T-helper 2 cell treated with Interferon-gamma antibody and Interleukin-4, amounts not matched to agents 100 ng/mL and 5 ng/mL, for 36 hours (primary cell): ENCODE results near the gene GALR2. TPM values are rescaled to one million over a fixed set of nuclear protein-coding genes. Genes with fewer than 3 reads are reported as not detected.

Experiments
- intact Hi-C: fragments of 100-400 bp; cut with micrococcal nuclease; formaldehyde crosslinking; loops from one replicate; pipeline ENCODE4 v1.15.1; 2023
- total RNA-seq: library from RNA; stranded (reverse); gene quantifications from 2 replicates; pipeline ENCODE4 v1.2.3, GENCODE V29; 2022

The GALR2 gene
- total RNA-seq, 1 donor from 2014 or later: 0.11 TPM

DNA sequence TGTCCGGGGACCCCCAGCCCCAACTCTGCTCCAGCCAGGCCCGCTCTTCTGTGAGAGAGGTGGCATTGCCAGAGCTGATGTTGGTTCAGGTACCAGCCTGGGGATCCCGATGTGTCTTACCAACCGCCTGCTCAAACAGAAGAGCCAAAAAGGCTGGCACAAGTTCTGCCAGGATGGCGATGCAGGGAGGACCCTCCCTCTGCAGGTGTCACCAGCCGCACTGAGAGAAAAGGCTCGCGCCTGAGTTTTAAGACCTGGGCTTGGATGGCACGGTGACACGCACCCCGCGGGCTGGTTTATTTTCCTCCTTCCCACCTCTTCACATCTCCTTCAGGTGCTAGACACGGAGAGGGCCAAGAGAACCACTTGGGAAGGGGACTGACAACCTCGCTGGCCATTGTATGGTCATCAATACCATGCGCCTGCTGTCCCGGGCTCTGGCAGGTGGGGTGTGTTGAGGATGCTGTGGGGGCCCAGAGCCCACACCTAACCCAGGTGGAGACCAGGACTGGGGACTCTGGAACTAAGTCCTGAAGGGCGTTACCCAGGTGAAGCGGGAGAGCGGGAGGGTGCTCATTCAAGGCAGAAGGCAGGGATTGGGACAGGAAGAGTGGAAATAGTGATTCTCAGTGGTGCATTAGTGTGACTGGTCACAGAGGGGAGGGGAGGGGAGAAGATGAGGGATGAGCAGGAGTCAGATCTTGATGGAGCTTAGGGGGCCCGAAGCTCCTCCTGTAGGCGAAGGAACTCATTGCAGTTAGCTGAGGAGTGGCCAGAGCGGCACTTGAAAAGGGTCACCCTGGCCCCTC, 50.2 kb downstream of the GALR2 start:
- intact Hi-C loops: no loop called here

DNA sequence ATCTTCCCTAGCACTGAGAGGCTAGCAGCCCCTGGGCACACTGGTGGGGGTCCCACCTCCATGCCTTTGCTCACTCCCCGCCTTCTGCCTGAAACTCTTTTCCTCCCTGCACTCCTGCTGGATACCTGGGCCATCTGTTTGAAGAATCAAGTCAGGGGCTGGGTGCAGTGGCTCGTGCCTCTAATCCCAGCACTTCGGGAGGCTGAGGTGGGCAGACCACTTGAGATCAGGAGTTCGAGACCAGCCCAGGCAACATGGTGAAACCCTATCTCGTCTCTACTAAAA, 50.8 kb downstream of the GALR2 start:
- intact Hi-C loops: no loop called here

DNA sequence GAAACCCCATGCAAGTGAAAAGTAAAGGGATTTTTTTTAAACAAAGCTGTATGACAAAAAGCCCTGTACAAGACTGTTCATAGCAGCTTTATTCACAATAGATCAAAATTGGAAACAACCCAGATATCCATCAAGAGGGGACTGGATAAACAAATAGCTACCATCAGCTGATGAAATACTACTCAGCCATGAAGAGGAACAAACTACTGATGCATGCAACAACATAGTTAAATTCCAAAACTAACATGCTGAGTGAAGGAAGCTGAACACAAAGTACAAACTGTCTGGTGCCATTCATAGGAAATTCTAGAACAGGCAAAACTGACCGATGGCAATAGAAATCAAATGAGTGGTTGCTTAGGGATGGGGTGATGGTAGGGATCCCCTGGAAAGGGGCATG, 51.3 kb downstream of the GALR2 start:
- intact Hi-C loops: no loop called here

Other genes starting within 250 kb of the GALR2 start
- gene UNC13D, start 230.4 kb upstream of the GALR2 start, total RNA-seq: 206 and 210 TPM in 2 replicates
- gene WBP2, start 219.4 kb upstream of the GALR2 start, total RNA-seq: 61.9 and 66.3 TPM in 2 replicates
- 19.8 and 22.5 TPM in 2 replicates for gene TRIM47, start 196.2 kb upstream of the GALR2 start, total RNA-seq
- gene TRIM65, start 177.8 kb upstream of the GALR2 start, total RNA-seq: 38.3 and 41.1 TPM in 2 replicates
- gene MRPL38, start 169.9 kb upstream of the GALR2 start, total RNA-seq: 96.2 and 110 TPM in 2 replicates
- gene FBF1, start 133.7 kb upstream of the GALR2 start, total RNA-seq: 20.4 and 21.4 TPM in 2 replicates
- 29.0 and 29.4 TPM in 2 replicates for gene ACOX1, start 95.6 kb upstream of the GALR2 start, total RNA-seq
- 16.7 TPM in 2 replicates for gene TEN1, start 95.5 kb upstream of the GALR2 start, total RNA-seq
- 6.7 and 9.8 TPM in 2 replicates for gene CDK3, start 73.9 kb upstream of the GALR2 start, total RNA-seq
- 0.02 and 0.16 TPM in 2 replicates for gene EVPL, start 47.5 kb upstream of the GALR2 start, total RNA-seq
- 107 and 112 TPM in 2 replicates for gene SRP68, start 2.3 kb upstream of the GALR2 start, total RNA-seq
- gene ZACN, start 4.4 kb downstream of the GALR2 start, total RNA-seq: 0.18 and 0.43 TPM in 2 replicates
- 132 and 137 TPM in 2 replicates for gene EXOC7, start 29.0 kb downstream of the GALR2 start, total RNA-seq
- 0.20 and 0.27 TPM in 2 replicates for gene FOXJ1, start 66.5 kb downstream of the GALR2 start, total RNA-seq
- 58.3 and 66.0 TPM in 2 replicates for gene RNF157, start 165.7 kb downstream of the GALR2 start, total RNA-seq
- gene UBALD2, start 190.6 kb downstream of the GALR2 start, total RNA-seq: 202 and 211 TPM in 2 replicates
- 3.2 and 3.7 TPM in 2 replicates for gene QRICH2, start 233.5 kb downstream of the GALR2 start, total RNA-seq